ENCODE results near the gene ZDHHC14.

Gene ZDHHC14

DNA sequence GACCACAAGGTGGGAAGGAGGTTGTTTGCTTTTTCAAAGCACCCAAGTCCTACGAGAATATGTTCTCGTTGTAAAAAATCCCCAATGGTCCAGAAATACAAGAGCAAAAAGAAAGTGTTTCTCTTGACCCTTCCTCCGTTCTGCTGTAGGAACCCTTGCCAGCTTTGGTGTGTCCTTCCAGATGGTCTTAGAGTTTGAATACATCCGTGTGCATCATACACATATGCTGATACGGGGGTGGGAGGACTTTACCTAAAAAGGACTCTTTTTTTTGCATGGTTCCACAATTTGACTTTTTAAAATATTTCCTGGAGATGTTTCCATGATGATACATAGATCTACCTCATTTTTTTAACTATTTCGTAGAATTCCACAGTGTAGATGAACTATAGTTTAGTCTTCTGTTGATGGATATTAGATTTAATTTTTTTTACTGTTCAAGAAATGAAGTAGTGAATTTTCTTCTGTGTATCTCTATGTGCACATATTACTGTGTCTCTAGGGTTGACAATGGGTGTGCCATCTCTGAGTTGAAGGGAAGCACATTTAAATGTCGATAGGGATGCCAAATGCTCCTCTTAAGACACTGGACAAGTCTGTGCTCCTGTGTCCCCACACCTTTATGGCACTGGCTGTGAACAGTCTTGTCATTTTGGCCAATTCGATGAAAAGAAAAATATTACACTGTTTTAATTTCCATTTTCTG lies 259.9 kb downstream of the ZDHHC14 start:
- Histone ChIP-seq H3K4me2 (peak overlapping the region in 8 of 11 experiments; percentile 30 to 76 (median 62); a peak in 14 of 22 replicates), H3K36me3 (peaks cover 0 to 10% (median 0%) of the 10 kb centered on the region in 11 experiments; a peak in 3 of 22 replicates), H3K4me1 (peaks cover 0 to 57% (median 49%) of the 10 kb centered on the region in 10 experiments; a peak in 17 of 20 replicates), H4K20me1 (no peaks in the 10 kb centered on the region; a peak in 1 of 22 replicates), H3K27ac (no peak overlapping the region), H3K9me3 (replicated peaks in 1 of 11) (peaks cover 0 to 9% (median 4%) of the 10 kb centered on the region in 11 experiments; a peak in 7 of 22 replicates), H3K9ac (no peak overlapping the region), H3K4me3 (no peak overlapping the region), H3K27me3 (no peaks in the 10 kb centered on the region)
- TF ChIP-seq Cebpa-rat (IDR thresholded peaks at IDR 0.05), result no peak

DNA sequence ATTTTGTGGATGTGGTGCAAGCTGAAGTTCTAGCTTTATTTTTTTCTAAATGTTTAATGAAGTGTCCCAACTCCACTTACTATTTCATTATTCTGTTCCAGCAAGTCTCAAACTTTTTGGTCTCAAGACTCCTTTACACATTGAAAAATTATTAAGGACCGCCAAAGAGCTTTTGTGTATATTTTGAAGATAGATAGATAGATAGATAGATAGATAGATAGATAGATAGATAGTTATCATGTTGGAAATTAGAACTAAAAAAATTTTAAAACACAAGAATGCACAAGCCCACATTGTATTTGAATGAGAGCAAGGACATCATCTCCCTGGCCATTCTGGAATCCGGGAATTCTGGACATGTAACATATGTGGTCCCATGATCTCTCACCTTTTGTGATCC lies 260.8 kb downstream of the ZDHHC14 start:
- Histone ChIP-seq H3K27ac (no peak overlapping the region), H3K9ac (no peak overlapping the region), H3K9me3 (replicated peaks in 1 of 11) (peaks cover 0 to 19% (median 12%) of the 10 kb centered on the region in 11 experiments; a peak in 15 of 22 replicates), H3K4me1 (peaks cover 0 to 67% (median 59%) of the 10 kb centered on the region in 10 experiments; a peak in 17 of 20 replicates), H3K27me3 (no peaks in the 10 kb centered on the region), H3K36me3 (peaks cover 0 to 10% (median 0%) of the 10 kb centered on the region in 11 experiments; a peak in 5 of 22 replicates), H4K20me1 (no peaks in the 10 kb centered on the region; a peak in 1 of 22 replicates), H3K4me2 (no peak overlapping the region), H3K4me3 (no peak overlapping the region)
- no peak for TF ChIP-seq Cebpa-rat (IDR thresholded peaks at IDR 0.05)

GRCh38 chr6:157642736-157643135 lies 261.7 kb downstream of the ZDHHC14 start:
- Histone ChIP-seq H3K36me3 (peaks cover 0 to 18% (median 0%) of the 10 kb centered on the region in 11 experiments; a peak in 8 of 22 replicates), H3K9ac (no peak overlapping the region), H3K4me3 (no peak overlapping the region), H3K27ac (no peak overlapping the region), H3K9me3 (replicated peaks in 1 of 11) (peaks cover 0 to 28% (median 21%) of the 10 kb centered on the region in 11 experiments; a peak in 18 of 22 replicates), H3K4me1 (peaks cover 7 to 76% (median 68%) of the 10 kb centered on the region in 10 experiments), H4K20me1 (no peaks in the 10 kb centered on the region; a peak in 1 of 22 replicates), H3K4me2 (peak overlapping the region in 3 of 11 experiments; percentile 3 to 17 (median 16); a peak in 5 of 22 replicates), H3K27me3 (no peaks in the 10 kb centered on the region)
- TF ChIP-seq Cebpa-rat (IDR thresholded peaks at IDR 0.05), result no peak

GRCh38 chr6:157644043-157644810 lies 263.2 kb downstream of the ZDHHC14 start:
- no peak overlapping the region for H3K4me3 ChIP-seq
- H3K27ac ChIP-seq, result peak overlapping the region in 6 of 11 experiments; percentile 26 to 84 (median 84); a peak in 8 of 22 replicates
- TF ChIP-seq Cebpa-rat (IDR thresholded peaks at IDR 0.05), result no peak
- H3K9ac ChIP-seq, result no peak overlapping the region
- H3K4me1 ChIP-seq, result peaks cover 18 to 86% (median 80%) of the 10 kb centered on the region in 10 experiments
- no peaks in the 10 kb centered on the region for H4K20me1 ChIP-seq
- H3K4me2 ChIP-seq, result peak overlapping the region in 9 of 11 experiments; percentile 20 to 75 (median 62); a peak in 17 of 22 replicates
- H3K27me3 ChIP-seq, result no peaks in the 10 kb centered on the region
- peaks cover 0 to 26% (median 0%) of the 10 kb centered on the region in 11 experiments; a peak in 8 of 22 replicates for H3K36me3 ChIP-seq
- peaks cover 0 to 31% (median 21%) of the 10 kb centered on the region in 11 experiments; a peak in 18 of 22 replicates for H3K9me3 ChIP-seq (replicated peaks in 1 of 11)

- H3K27me3 ChIP-seq, result no peaks in the 10 kb centered on the region
- peak overlapping the region in 4 of 11 experiments; percentile 1 to 47 (median 20); a peak in 1 of 22 replicates for H3K9ac ChIP-seq
- H3K36me3 ChIP-seq, result peaks cover 0 to 26% (median 0%) of the 10 kb centered on the region in 11 experiments; a peak in 8 of 22 replicates
- H3K9me3 ChIP-seq (replicated peaks in 1 of 11), result peaks cover 0 to 31% (median 21%) of the 10 kb centered on the region in 11 experiments; a peak in 18 of 22 replicates
- H3K4me3 ChIP-seq, result no peak overlapping the region
- H4K20me1 ChIP-seq, result no peaks in the 10 kb centered on the region
- no peak for TF ChIP-seq Cebpa-rat (IDR thresholded peaks at IDR 0.05)
- H3K4me1 ChIP-seq, result peaks cover 14 to 86% (median 80%) of the 10 kb centered on the region in 10 experiments
- H3K4me2 ChIP-seq, result peak overlapping the region in 9 of 11 experiments; percentile 20 to 75 (median 62); a peak in 18 of 22 replicates
- H3K27ac ChIP-seq, result peak overlapping the region in 8 of 11 experiments; percentile 15 to 86 (median 84); a peak in 14 of 22 replicates
Measured at GRCh38 chr6:157645201-157645795, 264.3 kb downstream of the ZDHHC14 start.

DNA sequence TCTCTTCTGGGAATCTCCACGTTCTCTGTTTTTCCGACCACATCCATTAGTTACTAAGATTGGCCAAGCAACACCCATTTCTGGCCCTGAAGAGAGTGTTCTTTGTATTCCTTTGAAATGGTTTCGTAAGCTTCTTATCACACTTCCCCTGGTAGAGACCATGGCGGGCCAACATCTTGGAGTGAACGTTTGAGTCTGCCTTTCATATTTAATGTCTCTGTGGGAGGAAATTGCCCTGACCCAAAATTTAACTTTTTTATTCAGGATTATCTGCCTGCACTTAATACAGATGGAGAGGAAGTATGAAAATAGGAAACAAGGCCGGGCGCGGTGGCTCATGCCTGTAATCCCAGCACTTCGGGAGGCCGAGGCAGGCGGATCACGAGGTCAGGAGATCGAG lies 265.0 kb downstream of the ZDHHC14 start:
- H3K4me3 ChIP-seq, result no peak overlapping the region
- no peaks in the 10 kb centered on the region for H3K27me3 ChIP-seq
- peaks cover 14 to 81% (median 76%) of the 10 kb centered on the region in 10 experiments for H3K4me1 ChIP-seq
- H3K27ac ChIP-seq, result peak overlapping the region in 8 of 11 experiments; percentile 15 to 86 (median 84); a peak in 13 of 22 replicates
- no peaks in the 10 kb centered on the region for H4K20me1 ChIP-seq
- H3K9ac ChIP-seq, result no peak overlapping the region
- peak overlapping the region in 8 of 11 experiments; percentile 53 to 75 (median 62); a peak in 16 of 22 replicates for H3K4me2 ChIP-seq
- peaks cover 0 to 31% (median 21%) of the 10 kb centered on the region in 11 experiments; a peak in 18 of 22 replicates for H3K9me3 ChIP-seq (replicated peaks in 1 of 11)
- TF ChIP-seq Cebpa-rat (IDR thresholded peaks at IDR 0.05), result no peak
- H3K36me3 ChIP-seq, result peaks cover 0 to 26% (median 0%) of the 10 kb centered on the region in 11 experiments; a peak in 8 of 22 replicates

DNA sequence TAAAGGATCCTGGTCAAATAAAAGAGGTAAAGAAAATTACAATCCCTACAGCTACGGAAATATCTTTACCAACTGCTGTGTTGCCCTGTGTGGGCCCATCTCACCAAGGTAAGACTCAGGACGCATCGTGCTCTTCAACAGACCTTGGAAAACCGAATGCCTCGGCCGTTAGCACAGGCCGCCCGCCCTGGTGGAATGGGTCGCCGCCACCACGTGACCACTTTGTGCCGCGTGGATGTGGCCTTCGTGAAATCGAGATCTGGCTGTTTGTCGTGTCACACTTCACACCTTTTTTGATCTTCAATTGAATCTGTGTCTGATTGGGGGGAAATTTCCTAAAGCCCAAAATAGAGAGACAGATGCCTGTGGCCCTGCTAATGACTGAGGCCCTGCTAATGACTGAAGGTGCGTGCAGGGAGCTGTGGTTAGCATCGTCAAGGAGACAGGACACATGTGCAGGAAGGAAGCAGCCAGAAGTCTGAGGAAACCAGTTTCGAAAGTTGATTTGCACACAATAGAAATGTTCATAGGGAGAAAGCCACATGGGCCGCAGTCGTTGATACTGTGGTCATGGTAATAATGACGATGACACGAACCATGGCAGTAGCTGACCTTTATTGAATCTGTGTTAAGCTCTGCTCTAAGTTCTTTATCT lies 266.4 kb downstream of the ZDHHC14 start:
- H3K27me3 ChIP-seq, result no peaks in the 10 kb centered on the region

More for the DNA sequence above, 266.4 kb downstream of the ZDHHC14 start:
- Histone ChIP-seq H3K9me3 (replicated peaks in 1 of 11) (peaks cover 0 to 31% (median 21%) of the 10 kb centered on the region in 11 experiments; a peak in 18 of 22 replicates), H3K27ac (peak overlapping the region in 9 of 11 experiments; percentile 52 to 86 (median 83); a peak in 18 of 22 replicates), H3K4me3 (peak overlapping the region in 4 of 10 experiments; percentile 10 to 39 (median 20); a peak in 4 of 20 replicates), H3K4me2 (peak overlapping the region; percentile 31 to 78 (median 67)), H3K4me1 (peaks cover 14 to 76% (median 73%) of the 10 kb centered on the region in 10 experiments), H4K20me1 (no peaks in the 10 kb centered on the region), H3K36me3 (peaks cover 0 to 26% (median 0%) of the 10 kb centered on the region in 11 experiments; a peak in 8 of 22 replicates), H3K9ac (peak overlapping the region in 7 of 11 experiments; percentile 32 to 67 (median 51); a peak in 10 of 22 replicates)
- peak in 5 of 11 experiments; percentile 17 to 57 (median 46); a peak in 2 of 22 replicates for TF ChIP-seq Cebpa-rat (IDR thresholded peaks at IDR 0.05)

Data from BLaER1 treated with 17β-estradiol and CSF1 and Interleukin-3, amounts not matched to agents 10 nM and 100 nM (cell line).